ENCODE measurements around the gene SELENOS.

The SELENOS gene

GRCh38 chr15:101322854-101323477 is 45.7 kb upstream of the SELENOS start:
- Histone ChIP-seq H3K4me3 (replicated peaks; ENCODE audit: insufficient read depth, low read length) (no peak overlapping the region), H3K27me3 (ENCODE audit: insufficient read depth, poor library complexity, severe bottlenecking) (no peaks in the 10 kb centered on the region), H3K27ac (replicated peaks) (no peak overlapping the region)
- TF ChIP-seq POLR2AphosphoS5 (IDR thresholded peaks at IDR 0.05; ENCODE audit: low read depth) (no peak), GABPA (IDR thresholded peaks at IDR 0.05; ENCODE audit: low read depth) (no peak), SPI1 (IDR thresholded peaks at IDR 0.05; ENCODE audit: borderline replicate concordance, low read depth) (no peak)
- TF ChIP-seq, protein P1, sequence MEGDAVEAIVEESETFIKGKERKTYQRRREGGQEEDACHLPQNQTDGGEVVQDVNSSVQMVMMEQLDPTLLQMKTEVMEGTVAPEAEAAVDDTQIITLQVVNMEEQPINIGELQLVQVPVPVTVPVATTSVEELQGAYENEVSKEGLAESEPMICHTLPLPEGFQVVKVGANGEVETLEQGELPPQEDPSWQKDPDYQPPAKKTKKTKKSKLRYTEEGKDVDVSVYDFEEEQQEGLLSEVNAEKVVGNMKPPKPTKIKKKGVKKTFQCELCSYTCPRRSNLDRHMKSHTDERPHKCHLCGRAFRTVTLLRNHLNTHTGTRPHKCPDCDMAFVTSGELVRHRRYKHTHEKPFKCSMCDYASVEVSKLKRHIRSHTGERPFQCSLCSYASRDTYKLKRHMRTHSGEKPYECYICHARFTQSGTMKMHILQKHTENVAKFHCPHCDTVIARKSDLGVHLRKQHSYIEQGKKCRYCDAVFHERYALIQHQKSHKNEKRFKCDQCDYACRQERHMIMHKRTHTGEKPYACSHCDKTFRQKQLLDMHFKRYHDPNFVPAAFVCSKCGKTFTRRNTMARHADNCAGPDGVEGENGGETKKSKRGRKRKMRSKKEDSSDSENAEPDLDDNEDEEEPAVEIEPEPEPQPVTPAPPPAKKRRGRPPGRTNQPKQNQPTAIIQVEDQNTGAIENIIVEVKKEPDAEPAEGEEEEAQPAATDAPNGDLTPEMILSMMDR (IDR thresholded peaks at IDR 0.05; ENCODE audit: insufficient read depth, low read length): no peak
- TF ChIP-seq, protein P2, sequence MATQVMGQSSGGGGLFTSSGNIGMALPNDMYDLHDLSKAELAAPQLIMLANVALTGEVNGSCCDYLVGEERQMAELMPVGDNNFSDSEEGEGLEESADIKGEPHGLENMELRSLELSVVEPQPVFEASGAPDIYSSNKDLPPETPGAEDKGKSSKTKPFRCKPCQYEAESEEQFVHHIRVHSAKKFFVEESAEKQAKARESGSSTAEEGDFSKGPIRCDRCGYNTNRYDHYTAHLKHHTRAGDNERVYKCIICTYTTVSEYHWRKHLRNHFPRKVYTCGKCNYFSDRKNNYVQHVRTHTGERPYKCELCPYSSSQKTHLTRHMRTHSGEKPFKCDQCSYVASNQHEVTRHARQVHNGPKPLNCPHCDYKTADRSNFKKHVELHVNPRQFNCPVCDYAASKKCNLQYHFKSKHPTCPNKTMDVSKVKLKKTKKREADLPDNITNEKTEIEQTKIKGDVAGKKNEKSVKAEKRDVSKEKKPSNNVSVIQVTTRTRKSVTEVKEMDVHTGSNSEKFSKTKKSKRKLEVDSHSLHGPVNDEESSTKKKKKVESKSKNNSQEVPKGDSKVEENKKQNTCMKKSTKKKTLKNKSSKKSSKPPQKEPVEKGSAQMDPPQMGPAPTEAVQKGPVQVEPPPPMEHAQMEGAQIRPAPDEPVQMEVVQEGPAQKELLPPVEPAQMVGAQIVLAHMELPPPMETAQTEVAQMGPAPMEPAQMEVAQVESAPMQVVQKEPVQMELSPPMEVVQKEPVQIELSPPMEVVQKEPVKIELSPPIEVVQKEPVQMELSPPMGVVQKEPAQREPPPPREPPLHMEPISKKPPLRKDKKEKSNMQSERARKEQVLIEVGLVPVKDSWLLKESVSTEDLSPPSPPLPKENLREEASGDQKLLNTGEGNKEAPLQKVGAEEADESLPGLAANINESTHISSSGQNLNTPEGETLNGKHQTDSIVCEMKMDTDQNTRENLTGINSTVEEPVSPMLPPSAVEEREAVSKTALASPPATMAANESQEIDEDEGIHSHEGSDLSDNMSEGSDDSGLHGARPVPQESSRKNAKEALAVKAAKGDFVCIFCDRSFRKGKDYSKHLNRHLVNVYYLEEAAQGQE (IDR thresholded peaks at IDR 0.05; ENCODE audit: insufficient replicate concordance, low read depth): no peak
- DNase-seq (ENCODE audit: low read depth in 1 of 2, low spot score in 1 of 2): no peak

DNA sequence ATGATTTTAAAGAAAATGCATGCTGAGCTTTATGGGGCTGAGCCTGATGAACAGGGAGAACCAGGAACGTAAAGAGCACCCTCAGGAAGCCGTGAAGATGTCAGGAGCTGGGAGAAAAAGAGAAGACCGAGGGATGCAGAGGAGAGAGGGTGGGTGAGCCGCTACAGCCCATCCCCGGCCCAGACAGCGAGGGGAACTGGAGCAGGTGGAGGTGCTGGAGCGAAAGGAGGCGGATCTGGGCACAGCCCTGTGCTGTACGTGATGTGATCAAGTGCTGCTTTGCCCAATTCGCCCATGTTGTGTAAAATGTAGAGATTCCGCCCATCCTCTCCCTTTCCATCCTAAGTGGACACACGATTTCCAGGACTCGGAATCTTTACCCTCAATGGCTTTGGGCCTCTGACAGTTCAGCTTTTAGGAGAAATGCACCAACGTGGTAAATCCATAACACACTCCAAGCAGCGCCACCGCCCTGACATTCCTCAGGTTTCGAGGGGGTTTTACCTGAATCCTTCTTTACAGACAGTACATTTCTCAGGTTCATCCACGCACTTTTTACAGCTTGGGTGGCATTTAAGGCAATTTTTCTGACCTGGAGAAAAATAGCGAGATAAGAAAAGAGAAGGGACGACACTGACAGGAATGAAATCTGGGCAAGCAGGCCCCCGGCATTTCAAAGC is 44.9 kb upstream of the SELENOS start:
- DNase-seq (ENCODE audit: low read depth in 1 of 2, low spot score in 1 of 2): no peak
- H3K27ac ChIP-seq (replicated peaks): no peak overlapping the region
- no peaks in the 10 kb centered on the region for H3K27me3 ChIP-seq (ENCODE audit: insufficient read depth, poor library complexity, severe bottlenecking)
- TF ChIP-seq SPI1 (IDR thresholded peaks at IDR 0.05; ENCODE audit: borderline replicate concordance, low read depth) (no peak), POLR2AphosphoS5 (IDR thresholded peaks at IDR 0.05; ENCODE audit: low read depth) (no peak), GABPA (IDR thresholded peaks at IDR 0.05; ENCODE audit: low read depth) (no peak)
- TF ChIP-seq, protein P1 (IDR thresholded peaks at IDR 0.05; ENCODE audit: insufficient read depth, low read length): no peak
- TF ChIP-seq, protein P2 (IDR thresholded peaks at IDR 0.05; ENCODE audit: insufficient replicate concordance, low read depth): no peak
- H3K4me3 ChIP-seq (replicated peaks; ENCODE audit: insufficient read depth, low read length): no peak overlapping the region

- H3K27me3 ChIP-seq (ENCODE audit: insufficient read depth, poor library complexity, severe bottlenecking): no peaks in the 10 kb centered on the region
- peak; percentile 82 for TF ChIP-seq GABPA (IDR thresholded peaks at IDR 0.05; ENCODE audit: low read depth)
- peak; percentile 96 for TF ChIP-seq POLR2AphosphoS5 (IDR thresholded peaks at IDR 0.05; ENCODE audit: low read depth)
- TF ChIP-seq, protein P1 (IDR thresholded peaks at IDR 0.05; ENCODE audit: insufficient read depth, low read length): peak; percentile 71
- no peak; the same call in 1 of the 2 replicates for TF ChIP-seq SPI1 (IDR thresholded peaks at IDR 0.05; ENCODE audit: borderline replicate concordance, low read depth)
- TF ChIP-seq, protein P2 (IDR thresholded peaks at IDR 0.05; ENCODE audit: insufficient replicate concordance, low read depth): no peak
- no peak overlapping the region; the same call in 1 of the 2 replicates for H3K4me3 ChIP-seq (replicated peaks; ENCODE audit: insufficient read depth, low read length)
- peak overlapping the region; percentile 48 for H3K27ac ChIP-seq (replicated peaks)
- DNase-seq (ENCODE audit: low read depth in 1 of 2, low spot score in 1 of 2): peak; percentile 93 to 94
Observed at GRCh38 chr15:101320501-101321052, 43.3 kb upstream of the SELENOS start.

All from HL-60 (cell line).